T-helper 1 cell (primary cell): ENCODE measurements around the gene KIF2C.
"Not testable (repeated sequence)": the region's sequence is repeated elsewhere in the genome, so short reads cannot be mapped to it uniquely, and the experiment has no call there.

Experiments
- DNase-seq, 5 donors: peaks; one replicate each; pipeline ENCODE4 v3.0.0-alpha.2; 2012 to 2020

KIF2C gene

GRCh38 chr1:44719318-44719717, 20.3 kb upstream of the KIF2C start:
- no peak for DNase-seq

DNA sequence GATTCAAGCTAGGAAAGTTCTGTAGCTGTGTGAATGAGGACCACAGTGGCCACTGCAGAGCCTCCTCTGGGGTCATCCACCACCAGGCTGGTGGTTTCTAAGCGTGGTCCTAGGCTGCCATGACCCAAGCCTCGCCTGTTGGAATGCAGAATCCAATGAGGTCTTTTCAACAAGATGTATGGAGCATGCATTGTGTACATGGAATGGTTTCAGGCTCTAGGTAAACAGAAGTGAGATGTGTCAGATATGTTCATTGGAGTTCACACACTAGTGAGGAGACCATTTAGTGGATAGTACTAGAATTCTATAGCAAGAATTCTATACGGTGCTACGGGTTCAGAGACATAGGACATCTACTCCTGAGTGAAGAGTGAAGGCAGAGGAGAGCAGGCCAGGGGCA, 19.4 kb upstream of the KIF2C start:
- DNase-seq = no peak

DNA sequence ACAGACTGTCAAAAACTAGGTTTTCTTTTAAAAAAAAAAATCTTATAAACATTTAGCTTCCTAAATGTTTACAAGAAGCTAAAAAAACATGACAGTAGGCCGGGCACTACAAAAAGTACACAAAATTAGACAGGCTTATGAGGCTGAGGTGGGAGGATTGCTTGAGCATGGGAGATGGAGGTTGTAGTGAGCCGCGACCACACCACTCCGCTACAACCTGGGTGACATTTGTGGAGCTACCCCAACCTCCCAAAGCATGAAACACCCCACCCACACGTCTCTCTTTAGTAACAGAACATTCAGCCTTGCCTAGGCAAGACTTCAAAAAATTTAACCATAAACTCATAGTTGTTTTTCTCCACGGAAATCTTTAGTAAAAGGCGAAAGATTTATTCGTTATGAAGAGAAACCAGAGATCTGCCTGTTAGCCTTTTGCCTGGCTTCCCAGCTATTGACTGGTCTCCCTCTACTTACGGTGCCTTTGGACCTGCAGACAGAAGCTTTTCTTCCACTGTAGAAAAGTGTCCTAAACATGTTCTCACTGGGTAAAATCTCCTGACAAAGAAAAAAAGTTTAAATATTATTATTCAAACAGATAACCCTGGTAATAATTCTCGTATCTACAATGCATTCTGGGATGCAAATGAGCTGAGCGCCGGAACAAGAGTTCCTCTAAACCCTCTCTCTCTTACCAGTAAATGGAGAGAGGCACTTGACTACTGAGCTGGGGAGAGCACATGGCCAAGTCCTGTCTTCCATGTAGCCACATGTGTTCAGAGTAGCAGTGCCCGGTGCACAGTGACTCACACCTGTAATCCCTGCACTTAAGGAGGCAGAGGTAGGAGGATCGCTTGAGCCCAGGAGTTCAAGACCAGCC, 17.9 kb upstream of the KIF2C start:
- peak in 4 of 5 donors; percentile 44 to 97 (median 50) for DNase-seq

DNA sequence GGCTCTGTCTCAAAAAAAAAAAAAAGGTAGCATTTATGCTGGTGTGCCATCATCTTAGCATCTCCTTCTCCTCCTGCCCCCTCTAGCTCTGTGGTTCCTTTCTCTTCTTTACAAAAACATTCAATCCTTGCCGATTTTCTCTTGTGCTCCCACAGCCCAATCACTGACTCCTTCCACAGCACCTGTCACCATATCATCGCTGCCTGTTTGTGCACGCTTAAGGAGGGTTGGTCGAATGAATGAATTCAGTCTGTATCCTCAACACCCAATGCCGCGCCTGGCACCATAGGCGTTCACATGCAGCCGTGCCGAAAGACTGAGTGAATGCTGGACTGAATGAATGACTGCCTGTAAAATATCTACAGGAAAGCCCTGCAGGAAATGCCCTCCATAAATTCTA, 16.6 kb upstream of the KIF2C start:
- DNase-seq = peak in 1 of 5 donors; percentile 32

GRCh38 chr1:44723496-44724295, 15.9 kb upstream of the KIF2C start:
- DNase-seq = peak in 1 of 5 donors; percentile 40

DNA sequence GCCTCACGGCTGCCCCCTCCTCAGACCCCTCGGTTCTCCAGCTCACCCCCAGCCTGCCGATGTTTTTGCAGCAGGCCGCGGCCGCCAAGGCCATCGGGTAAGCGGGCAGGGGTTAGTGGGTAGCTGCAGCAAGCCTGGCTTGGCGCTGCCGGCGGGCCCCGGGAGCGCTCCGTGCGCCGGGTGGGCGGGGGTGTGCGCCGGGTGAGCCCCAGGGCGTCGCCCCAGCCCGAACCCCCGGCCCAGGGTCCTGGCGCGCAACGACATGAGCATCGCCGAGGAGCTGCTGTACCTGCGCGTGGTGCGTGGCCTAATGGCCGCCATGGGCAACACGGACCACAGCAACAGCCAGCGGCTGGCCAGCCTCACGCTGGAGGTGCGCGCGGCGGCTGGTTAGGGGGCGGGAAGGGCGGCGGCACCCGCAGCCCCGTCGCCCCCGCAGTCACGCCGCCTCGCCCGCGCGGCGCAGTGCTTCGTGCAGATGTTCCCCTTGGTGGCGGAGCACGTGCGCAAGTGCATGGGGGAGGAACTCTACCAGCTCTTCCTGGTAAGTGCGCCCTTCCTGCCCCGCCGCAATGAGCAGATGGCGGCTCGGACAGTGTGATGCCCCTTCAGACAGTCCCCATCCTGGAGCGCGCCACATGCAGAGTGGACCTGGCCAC, 15.2 kb upstream of the KIF2C start:
- DNase-seq = peak in 1 of 5 donors; percentile 13

DNA sequence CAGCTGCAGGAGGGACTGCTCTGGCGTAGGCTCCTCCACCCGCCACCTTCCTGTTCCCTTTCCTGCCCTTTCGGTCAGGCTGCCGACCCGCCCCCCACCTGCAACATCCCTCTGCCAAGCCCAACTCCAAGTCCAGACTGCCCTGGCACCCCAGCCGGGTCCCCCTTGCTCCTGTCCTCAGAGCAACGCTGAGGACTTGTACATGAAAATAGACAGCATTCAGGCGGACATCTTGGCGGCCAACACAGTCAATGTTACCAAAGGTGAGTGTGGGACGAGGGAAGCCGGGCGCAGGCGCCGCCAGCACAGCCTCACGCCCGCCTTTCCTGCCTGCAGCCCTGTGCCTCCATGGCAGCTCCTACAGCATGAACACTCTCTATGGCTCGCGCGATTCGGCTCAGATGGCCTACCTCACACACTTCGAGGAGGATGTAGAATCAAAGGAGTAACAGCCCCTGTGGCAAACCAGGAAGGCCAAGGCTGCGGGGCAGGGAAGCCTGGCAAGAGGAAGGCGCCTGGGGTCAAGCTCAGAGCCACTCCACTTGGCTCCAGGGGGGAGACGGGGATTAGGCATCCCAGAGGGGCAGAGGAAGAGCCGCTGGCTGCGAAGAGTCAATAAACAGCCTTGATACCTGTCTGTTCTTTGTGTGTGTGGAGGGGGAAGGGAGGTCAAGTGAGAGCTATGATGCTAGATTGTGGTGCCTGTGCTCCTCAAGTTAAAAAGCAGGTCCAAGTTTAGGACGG, 14.5 kb upstream of the KIF2C start:
- no peak for DNase-seq

GRCh38 chr1:44730741-44731512, 8.7 kb upstream of the KIF2C start, which contains the start of gene RNU5D-1:
Gene RNU5D-1, minus strand, starts transcription at chr1:44731170.
- DNase-seq = peak; percentile 74 to 94 (median 88)

DNA sequence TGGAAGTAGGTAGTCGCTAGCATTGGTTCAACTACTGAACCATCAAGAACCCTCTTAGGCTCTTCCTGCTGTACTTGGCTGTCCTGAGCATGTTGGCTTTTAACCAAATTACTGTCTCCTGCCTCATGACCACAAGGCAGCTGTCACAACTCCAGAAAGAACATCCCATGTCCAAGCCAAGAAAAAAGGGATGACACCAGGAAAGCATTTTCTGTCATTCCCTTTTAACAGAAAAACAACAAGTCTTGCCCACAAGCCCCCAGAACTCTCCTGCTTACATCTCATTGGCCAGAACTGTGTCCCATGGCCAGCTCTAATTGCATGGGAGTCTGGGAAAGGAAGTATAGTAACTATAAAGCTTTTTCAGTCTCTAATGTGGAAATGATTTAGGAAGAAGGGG, 6.3 kb upstream of the KIF2C start:
- DNase-seq = no peak

DNA sequence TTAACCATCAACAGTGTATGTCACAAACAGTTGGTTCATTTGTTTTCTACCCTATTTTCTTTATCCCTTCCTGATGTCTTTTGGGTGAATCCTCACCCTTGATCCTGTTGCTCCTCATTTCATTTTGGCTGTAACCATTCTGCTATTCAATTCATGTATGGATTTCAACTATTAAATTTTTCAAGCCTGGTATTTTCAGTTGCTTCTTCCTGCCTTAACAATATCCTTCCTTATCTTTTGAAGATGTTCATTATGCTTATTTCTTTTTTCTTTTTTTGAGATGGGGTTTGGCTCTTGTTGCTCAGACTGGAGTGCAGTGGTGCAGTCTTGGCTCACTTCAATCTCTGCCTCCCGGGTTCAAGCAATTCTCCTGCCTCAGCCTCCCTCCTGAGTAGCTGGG, 5.9 kb upstream of the KIF2C start:
- DNase-seq = no peak

GRCh38 chr1:44735992-44736391, 3.6 kb upstream of the KIF2C start:
- no peak for DNase-seq

GRCh38 chr1:44738953-44739306, 707 bp upstream of the KIF2C start:
- DNase-seq = not testable (repeated sequence)

DNA sequence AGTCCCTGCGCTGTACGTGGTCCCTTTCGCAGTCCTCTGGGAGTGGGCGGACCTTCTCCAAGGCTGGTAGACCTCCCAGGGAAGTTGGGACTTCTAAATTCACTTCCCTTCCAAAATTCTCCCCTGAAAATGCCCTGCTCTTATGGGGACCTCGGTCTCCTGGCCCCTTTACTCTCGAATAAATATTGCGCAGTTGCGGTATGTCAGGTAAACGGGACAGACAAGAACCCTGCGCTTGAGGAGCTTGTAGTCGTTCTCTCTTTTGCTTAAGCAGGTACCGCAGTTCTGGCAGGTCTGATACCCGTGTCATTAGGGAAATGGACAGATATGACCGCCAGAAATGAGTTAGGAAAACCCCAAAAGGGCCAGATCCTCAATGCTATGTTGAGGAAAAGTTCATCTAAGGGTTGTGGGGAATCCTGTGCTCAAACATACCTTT, 561 bp downstream of the KIF2C start:
- peak in 1 of 5 donors; percentile 31 for DNase-seq

- no peak for DNase-seq
Measured at GRCh38 chr1:44743211-44743610, 3.6 kb downstream of the KIF2C start.

DNA sequence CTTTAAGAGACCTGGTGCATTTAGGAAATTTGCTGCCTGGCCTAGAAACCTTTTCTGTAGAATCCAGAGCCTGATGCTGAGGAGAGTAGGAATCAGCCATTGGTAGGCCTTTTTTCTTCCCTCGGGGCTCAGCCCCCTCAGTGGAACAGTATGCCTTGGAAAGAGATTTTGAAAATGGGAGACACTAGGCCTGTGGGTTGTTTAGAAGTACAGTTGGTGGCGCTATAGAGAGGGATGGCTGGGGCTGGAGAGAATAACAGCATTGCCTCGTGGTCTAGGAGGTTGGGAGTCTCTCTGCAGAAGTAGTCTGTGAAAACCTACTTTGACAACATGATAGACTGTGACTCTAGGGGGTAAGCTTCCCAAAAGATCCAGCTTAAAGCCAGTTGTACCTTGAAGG, 8.2 kb downstream of the KIF2C start:
- DNase-seq = no peak

- DNase-seq = no peak
Measured at GRCh38 chr1:44757420-44757819, 17.8 kb downstream of the KIF2C start.

- no peak for DNase-seq
Measured at GRCh38 chr1:44759077-44759476, 19.4 kb downstream of the KIF2C start.

GRCh38 chr1:44760876-44761275, 21.2 kb downstream of the KIF2C start:
- DNase-seq = no peak

GRCh38 chr1:44766421-44766820, 26.8 kb downstream of the KIF2C start:
- DNase-seq = not testable (repeated sequence)

- peak; percentile 69 to 93 (median 80) for DNase-seq
Measured at GRCh38 chr1:44775078-44775929, 35.7 kb downstream of the KIF2C start, which contains the start of gene RPS8. Gene RPS8, plus strand, starts transcription at chr1:44775540. Its CDS starts 57 bp downstream, at chr1:44775597.
